HG02588 (cell line): ENCODE measurements around the gene ASAP3.

Experiments
- ATAC-seq: cut with Tn5 transposase; IDR thresholded peaks from one replicate; pipeline ENCODE4 v1.9.1; 2021; ENCODE audit warnings: mild to moderate bottlenecking, moderate library complexity; ENCODE audit not compliant: unreplicated experiment

The ASAP3 gene

GRCh38 chr1:23478896-23479665, 4.9 kb downstream of the ASAP3 start:
- no peak for ATAC-seq

GRCh38 chr1:23477359-23478144, 6.4 kb downstream of the ASAP3 start:
- no peak for ATAC-seq

- no peak for ATAC-seq
These were observed 8.3 kb downstream of the ASAP3 start for GRCh38 chr1:23475641-23476040.

- ATAC-seq: no peak
These were observed 8.8 kb downstream of the ASAP3 start for GRCh38 chr1:23475134-23475628.

GRCh38 chr1:23473037-23473800, 10.8 kb downstream of the ASAP3 start:
- ATAC-seq: no peak

GRCh38 chr1:23472351-23473036, 11.5 kb downstream of the ASAP3 start:
- ATAC-seq: no peak

- no peak for ATAC-seq
These were observed 12.4 kb downstream of the ASAP3 start for GRCh38 chr1:23471473-23472075.

GRCh38 chr1:23470282-23471070, 13.5 kb downstream of the ASAP3 start:
- no peak for ATAC-seq

GRCh38 chr1:23469372-23469982, 14.5 kb downstream of the ASAP3 start:
- no peak for ATAC-seq

GRCh38 chr1:23466423-23466989, 17.5 kb downstream of the ASAP3 start:
- no peak for ATAC-seq

- no peak for ATAC-seq
These were observed 20.7 kb downstream of the ASAP3 start for GRCh38 chr1:23463286-23463685.

- ATAC-seq: no peak
These were observed 21.2 kb downstream of the ASAP3 start for GRCh38 chr1:23462766-23463165.

GRCh38 chr1:23461050-23461449, 22.9 kb downstream of the ASAP3 start:
- ATAC-seq: no peak

- ATAC-seq: no peak
These were observed 23.5 kb downstream of the ASAP3 start for GRCh38 chr1:23460519-23460918.

GRCh38 chr1:23459338-23459757, 24.6 kb downstream of the ASAP3 start:
- ATAC-seq: no peak

GRCh38 chr1:23456226-23456625, 27.8 kb downstream of the ASAP3 start:
- no peak for ATAC-seq

GRCh38 chr1:23453455-23454000, 30.5 kb downstream of the ASAP3 start:
- no peak for ATAC-seq

GRCh38 chr1:23452011-23452411, 32.0 kb downstream of the ASAP3 start:
- no peak for ATAC-seq
